Neural cell (in vitro differentiated cells): ENCODE data around the gene RNF182.

Experiments used
- CTCF ChIP-seq: fragments of 450-650 bp; IDR thresholded peaks from 2 replicates; pipeline ENCODE4 v1.5.1; 2014; ENCODE audit warnings: antibody characterized with exemption, mild to moderate bottlenecking, moderate library complexity; ENCODE audit not compliant: poor library complexity, severe bottlenecking
- EP300 ChIP-seq: fragments of 450-650 bp; conservative IDR thresholded peaks from 2 replicates; pipeline ENCODE4 v1.6.1; 2014; ENCODE audit warnings: antibody characterized with exemption, mild to moderate bottlenecking, moderate library complexity; ENCODE audit not compliant: poor library complexity, severe bottlenecking
- EZH2 ChIP-seq: fragments of 200-600, 300-800 bp; shearing (Covaris generic), sonication (generic); IDR thresholded peaks from 2 replicates; pipeline ENCODE4 v1.6.1; 2014; ENCODE audit warnings: antibody characterized with exemption, low read length, borderline replicate concordance, mild to moderate bottlenecking; ENCODE audit not compliant: insufficient read depth, poor library complexity, severe bottlenecking
- MXI1 ChIP-seq: fragments of 450-650 bp; conservative IDR thresholded peaks from 2 replicates; pipeline ENCODE4 v1.6.1; 2014; ENCODE audit warnings: antibody characterized with exemption, mild to moderate bottlenecking; ENCODE audit not compliant: poor library complexity, severe bottlenecking
- POLR2AphosphoS5 ChIP-seq: IDR thresholded peaks from 2 replicates; pipeline ENCODE4 v1.6.1; 2012
- RAD21 ChIP-seq: fragments of 450-650 bp; conservative IDR thresholded peaks from 2 replicates; pipeline ENCODE4 v1.6.1; 2014; ENCODE audit warnings: antibody characterized with exemption, mild to moderate bottlenecking, moderate library complexity
- REST ChIP-seq: IDR thresholded peaks from 2 replicates; pipeline ENCODE4 v1.6.1; 2012; ENCODE audit warnings: borderline replicate concordance
- SMC3 ChIP-seq: fragments of 450-650 bp; conservative IDR thresholded peaks from 2 replicates; pipeline ENCODE4 v1.6.1; 2014; ENCODE audit warnings: antibody characterized with exemption, mild to moderate bottlenecking, moderate library complexity; ENCODE audit not compliant: poor library complexity

GRCh38 chr6:13988049-13988738, 63.4 kb downstream of the RNF182 start:
- TF ChIP-seq CTCF (no peak), SMC3 (no peak), POLR2AphosphoS5 (peak; percentile 47), MXI1 (no peak), REST (no peak), EZH2 (no peak), EP300 (peak; percentile 60), RAD21 (no peak)
